OCI-LY7 (cell line): ENCODE results near the gene FZD10.

Experiments used
- CTCF ChIP-seq: fragments of 200-600 bp; sonication (generic); conservative IDR thresholded peaks from 2 replicates; pipeline ENCODE4 v1.5.1; 2014; ENCODE audit warnings: mild to moderate bottlenecking, antibody characterized with exemption, low read length, moderate library complexity, mixed read lengths
- EZH2phosphoT487 ChIP-seq: fragments of 200-600 bp; sonication (generic); IDR thresholded peaks from 2 replicates; pipeline ENCODE4 v1.6.1; 2018; ENCODE audit warnings: low read depth, borderline replicate concordance, mild to moderate bottlenecking, mixed run types, antibody characterized with exemption, low read length, moderate library complexity, mixed read lengths

GRCh38 chr12:130144256-130144655, 18.0 kb upstream of the FZD10 start:
- TF ChIP-seq CTCF (no peak), EZH2phosphoT487 (no peak)
